OCI-LY7 (cell line): ENCODE data around the gene TMEM270. TPM values are rescaled to one million over a fixed set of nuclear protein-coding genes. Genes with fewer than 3 reads are reported as not detected.

ENCODE experiments used
- BruUV-seq: library from RNA; stranded (reverse); fragments of 400-500 nt; replicated peaks from 2 replicates; lab custom pipeline; 2021; lab: Mats Ljungman, UMichigan
- CTCF ChIA-PET: fragments of 300-600 bp; sonication (Branson Sonifier 250); formaldehyde crosslinking; loops from one replicate; lab custom pipeline; 2022; ENCODE audit warnings: antibody characterized with exemption; ENCODE audit not compliant: unreplicated experiment; lab: Charles Lee
- POLR2A ChIA-PET: fragments of 300-600 bp; sonication (Branson Sonifier 250); formaldehyde crosslinking; loops from one replicate; lab custom pipeline; 2022; ENCODE audit warnings: antibody characterized with exemption; lab: Charles Lee
- DNase-seq: peaks from one replicate; pipeline ENCODE4 v3.0.0-alpha.2; 2015; ENCODE audit warnings: low spot score
- H2AFZ ChIP-seq: fragments of 200-600 bp; sonication (generic), shearing (Covaris generic); 2 replicates; pipeline ENCODE4 v1.6.1; 2014; ENCODE audit warnings: mild to moderate bottlenecking, antibody characterized with exemption, low read length, moderate library complexity
- H3K27ac ChIP-seq: fragments of 200-600 bp; sonication (generic); 2 replicates; pipeline ENCODE4 v1.5.1; 2014; ENCODE audit warnings: mixed run types, low read depth, mild to moderate bottlenecking, moderate library complexity, low read length, inconsistent platforms; ENCODE audit not compliant: poor library complexity, severe bottlenecking
- H3K36me3 ChIP-seq: fragments of 200-600 bp; sonication (generic); 2 replicates; pipeline ENCODE4 v1.6.1; 2014; ENCODE audit warnings: mild to moderate bottlenecking, antibody characterized with exemption, low read length, moderate library complexity, mixed read lengths; ENCODE audit not compliant: insufficient read depth
- H3K4me1 ChIP-seq: fragments of 200-600 bp; sonication (generic); 2 replicates; pipeline ENCODE4 v1.5.1; 2014; ENCODE audit warnings: mild to moderate bottlenecking, low read length; ENCODE audit not compliant: insufficient read depth, poor library complexity, severe bottlenecking
- H3K4me2 ChIP-seq: fragments of 200-600 bp; sonication (generic); 2 replicates; pipeline ENCODE4 v1.6.1; 2014; ENCODE audit warnings: mild to moderate bottlenecking, low read length
- H3K4me3 ChIP-seq: fragments of 200-600 bp; sonication (generic); 2 replicates; pipeline ENCODE4 v1.5.1; 2014; ENCODE audit warnings: mild to moderate bottlenecking, low read depth, low read length; ENCODE audit not compliant: poor library complexity, severe bottlenecking
- H3K79me2 ChIP-seq: fragments of 200-600 bp; sonication (generic); 2 replicates; pipeline ENCODE4 v1.6.1; 2016; ENCODE audit warnings: low read depth, mild to moderate bottlenecking, low read length, moderate library complexity, mixed read lengths; ENCODE audit not compliant: insufficient read depth
- H3K9me2 ChIP-seq: fragments of 200-600 bp; sonication (generic); 2 replicates; pipeline ENCODE4 v1.6.1; 2016; ENCODE audit warnings: mild to moderate bottlenecking, low read length, mixed read lengths; ENCODE audit not compliant: insufficient read depth
- H3K9me3 ChIP-seq: fragments of 200-600 bp; sonication (generic); 2 replicates; pipeline ENCODE4 v1.6.1; 2014; ENCODE audit warnings: mild to moderate bottlenecking, mixed run types, low read length, mixed read lengths
- H4K20me1 ChIP-seq: fragments of 200-600 bp; sonication (generic); 2 replicates; pipeline ENCODE4 v1.6.1; 2014; ENCODE audit warnings: mild to moderate bottlenecking, antibody characterized with exemption, low read length, moderate library complexity, mixed read lengths; ENCODE audit not compliant: insufficient read depth
- CTCF ChIP-seq: fragments of 200-600 bp; sonication (generic); conservative IDR thresholded peaks from 2 replicates; pipeline ENCODE4 v1.5.1; 2014; ENCODE audit warnings: mild to moderate bottlenecking, antibody characterized with exemption, low read length, moderate library complexity, mixed read lengths
- EZH2phosphoT487 ChIP-seq: fragments of 200-600 bp; sonication (generic); IDR thresholded peaks from 2 replicates; pipeline ENCODE4 v1.6.1; 2018; ENCODE audit warnings: low read depth, borderline replicate concordance, mild to moderate bottlenecking, mixed run types, antibody characterized with exemption, low read length, moderate library complexity, mixed read lengths
- intact Hi-C: fragments of 100-400 bp; cut with micrococcal nuclease; formaldehyde crosslinking; loops from one replicate; pipeline ENCODE4 v1.10.0; 2022; ENCODE audit not compliant: unreplicated experiment
- total RNA-seq, 2 experiments: library from RNA; depleted of rRNA in 1 of 2; stranded (reverse); fragments of >200 nt in 1 of 2; shearing (Covaris generic) in 1 of 2; gene quantifications; 2 replicates each; pipeline ENCODE4 v1.2.3, GENCODE V29; 2014 to 2022

Gene TMEM270
- total RNA-seq, 2 experiments from 2014 or later: not detected

GRCh38 chr7:73831584-73831833, 29.4 kb upstream of the TMEM270 start:
- intact Hi-C loops: no loop called here
- Histone ChIP-seq H3K4me1 (peaks cover 18% of the 10 kb centered on the region), H3K9me3 (no peaks in the 10 kb centered on the region), H4K20me1 (no peaks in the 10 kb centered on the region), H3K36me3 (no peaks in the 10 kb centered on the region), H2AFZ (no peak overlapping the region), H3K4me2 (no peak overlapping the region), H3K79me2 (no peaks in the 10 kb centered on the region), H3K27ac (no peak overlapping the region), H3K4me3 (no peak overlapping the region), H3K9me2 (no peaks in the 10 kb centered on the region)
- DNase-seq: no peak
- BruUV-seq: no TSS peak
- CTCF ChIA-PET: no interaction called here
- POLR2A ChIA-PET: interaction anchor here (1.4 kb wide), 1 partner anchor 11 kb away, joined by 8 read pairs; the partner anchor contains the start of gene METTL27
- TF ChIP-seq EZH2phosphoT487 (no peak), CTCF (no peak)

- intact Hi-C loops: no loop called here
- H3K4me3 ChIP-seq: no peak overlapping the region
- H3K79me2 ChIP-seq: no peaks in the 10 kb centered on the region
- no peak overlapping the region for H3K4me2 ChIP-seq
- TF ChIP-seq CTCF: no peak
- TF ChIP-seq EZH2phosphoT487: no peak
- POLR2A ChIA-PET: interaction anchor here (1.4 kb wide), 1 partner anchor 11 kb away, joined by 8 read pairs; the partner anchor contains the start of gene METTL27
- no peaks in the 10 kb centered on the region for H4K20me1 ChIP-seq
- CTCF ChIA-PET: no interaction called here
- no peak overlapping the region for H2AFZ ChIP-seq
- no peak overlapping the region for H3K27ac ChIP-seq
- peaks cover 12% of the 10 kb centered on the region for H3K4me1 ChIP-seq
- H3K9me3 ChIP-seq: no peaks in the 10 kb centered on the region
- no peaks in the 10 kb centered on the region for H3K9me2 ChIP-seq
- no TSS peak for BruUV-seq
- no peak for DNase-seq
- no peaks in the 10 kb centered on the region for H3K36me3 ChIP-seq
Measured at GRCh38 chr7:73831834-73832651, 28.9 kb upstream of the TMEM270 start.

GRCh38 chr7:73832806-73833205, 28.2 kb upstream of the TMEM270 start:
- CTCF ChIA-PET: no interaction called here
- DNase-seq: no peak
- H3K9me3 ChIP-seq: no peaks in the 10 kb centered on the region
- no peaks in the 10 kb centered on the region for H3K9me2 ChIP-seq
- H3K4me1 ChIP-seq: peaks cover 5% of the 10 kb centered on the region
- no peaks in the 10 kb centered on the region for H4K20me1 ChIP-seq
- TF ChIP-seq EZH2phosphoT487: no peak
- TF ChIP-seq CTCF: no peak
- H3K4me3 ChIP-seq: no peak overlapping the region
- POLR2A ChIA-PET: interaction anchor here (0.7 to 1.4 kb wide), 2 partner anchors 10 to 74 kb away, joined by 3 to 8 read pairs; partner anchors contain the start of gene METTL27
- H3K27ac ChIP-seq: no peak overlapping the region
- H3K4me2 ChIP-seq: no peak overlapping the region
- BruUV-seq: no TSS peak
- no peak overlapping the region for H2AFZ ChIP-seq
- intact Hi-C loops: no loop called here
- H3K79me2 ChIP-seq: no peaks in the 10 kb centered on the region
- H3K36me3 ChIP-seq: no peaks in the 10 kb centered on the region
